GM12892 (cell line): ENCODE results near the gene RPL19.

Experiments used
- POLR2A ChIP-seq: IDR thresholded peaks from 2 replicates; pipeline ENCODE4 v1.6.1; 2011; ENCODE audit warnings: low read depth, low read length, control low read depth
- POLR2AphosphoS5 ChIP-seq: IDR thresholded peaks from 2 replicates; pipeline ENCODE4 v1.6.1; 2011; ENCODE audit warnings: low read depth, low read length, control low read depth
- TAF1 ChIP-seq: IDR thresholded peaks from 2 replicates; pipeline ENCODE4 v1.6.1; 2011; ENCODE audit warnings: low read depth, mild to moderate bottlenecking, control low read depth, low read length, borderline replicate concordance

DNA sequence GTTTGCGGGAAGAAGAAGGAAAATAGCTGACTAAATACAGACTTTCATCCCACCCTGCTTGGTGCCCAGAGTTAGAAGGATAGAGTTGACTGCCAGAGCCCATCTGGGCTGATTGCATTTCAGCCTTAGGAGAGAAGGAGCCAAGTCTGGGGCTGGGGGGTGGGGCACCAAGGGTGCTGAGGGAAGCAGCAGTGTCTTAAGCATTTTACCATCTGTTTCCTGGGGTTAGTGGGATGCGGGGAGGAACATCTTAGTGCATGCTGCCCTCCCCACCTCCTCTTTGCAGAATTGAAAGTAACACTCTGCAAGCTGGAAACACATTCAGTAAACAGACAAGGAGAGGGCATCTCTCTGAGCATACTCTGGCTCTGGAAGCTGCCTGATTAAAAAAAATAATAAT lies 32.6 kb upstream of the RPL19 start:
- TF ChIP-seq POLR2AphosphoS5 (no peak), POLR2A (no peak), TAF1 (no peak)
